HG03439 (cell line): ENCODE results near the gene NME3.

ENCODE experiments used
- ATAC-seq: cut with Tn5 transposase; IDR thresholded peaks from one replicate; pipeline ENCODE4 v1.9.1; 2021; ENCODE audit warnings: mild to moderate bottlenecking, moderate library complexity; ENCODE audit not compliant: unreplicated experiment

NME3 gene

GRCh38 chr16:1794221-1794871 lies 23.0 kb upstream of the NME3 start:
- ATAC-seq, result no peak

- ATAC-seq, result no peak
These were observed 22.4 kb upstream of the NME3 start, which contains the start of gene IGFALS for GRCh38 chr16:1793578-1794220. Gene IGFALS (minus strand): TSS chr16:1793705. CDS start chr16:1793652, 53 bp downstream.

GRCh38 chr16:1792836-1793577 lies 21.7 kb upstream of the NME3 start:
- no peak for ATAC-seq

GRCh38 chr16:1791943-1792812 lies 20.8 kb upstream of the NME3 start:
- no peak for ATAC-seq

DNA sequence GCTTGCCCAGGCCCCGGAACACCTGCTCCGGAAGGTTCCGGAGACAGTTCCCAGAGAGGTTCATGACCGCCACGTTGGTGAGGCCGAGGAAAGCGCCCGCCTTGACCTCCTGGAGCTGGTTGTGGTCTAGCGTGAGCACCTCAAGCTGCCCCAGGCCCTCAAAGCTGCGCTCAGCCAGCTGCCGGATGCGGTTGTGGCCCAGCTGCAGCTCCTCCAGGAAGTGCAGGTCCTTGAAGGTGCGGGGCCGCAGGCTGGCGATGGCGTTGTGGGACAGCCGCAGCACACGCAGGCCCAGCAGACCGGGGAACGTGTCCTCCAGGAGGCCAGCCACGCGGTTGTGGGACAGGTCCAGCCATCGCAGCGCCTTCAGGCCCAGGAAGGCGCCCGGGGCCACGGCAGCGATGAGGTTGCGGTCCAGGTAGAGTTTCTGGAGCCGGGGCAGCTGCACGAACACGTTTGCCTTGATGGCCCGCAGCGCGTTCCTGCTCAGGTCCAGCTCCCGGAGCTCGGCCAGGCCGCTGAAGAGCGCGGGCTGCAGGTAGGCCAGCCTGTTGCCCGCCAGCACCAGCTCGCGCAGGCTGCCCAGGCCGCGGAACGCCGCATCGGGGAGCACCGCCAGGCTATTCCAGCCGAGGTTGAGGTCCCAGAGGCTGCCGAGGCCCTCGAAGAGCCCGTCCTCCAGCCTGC lies 20.1 kb upstream of the NME3 start:
- no peak for ATAC-seq

DNA sequence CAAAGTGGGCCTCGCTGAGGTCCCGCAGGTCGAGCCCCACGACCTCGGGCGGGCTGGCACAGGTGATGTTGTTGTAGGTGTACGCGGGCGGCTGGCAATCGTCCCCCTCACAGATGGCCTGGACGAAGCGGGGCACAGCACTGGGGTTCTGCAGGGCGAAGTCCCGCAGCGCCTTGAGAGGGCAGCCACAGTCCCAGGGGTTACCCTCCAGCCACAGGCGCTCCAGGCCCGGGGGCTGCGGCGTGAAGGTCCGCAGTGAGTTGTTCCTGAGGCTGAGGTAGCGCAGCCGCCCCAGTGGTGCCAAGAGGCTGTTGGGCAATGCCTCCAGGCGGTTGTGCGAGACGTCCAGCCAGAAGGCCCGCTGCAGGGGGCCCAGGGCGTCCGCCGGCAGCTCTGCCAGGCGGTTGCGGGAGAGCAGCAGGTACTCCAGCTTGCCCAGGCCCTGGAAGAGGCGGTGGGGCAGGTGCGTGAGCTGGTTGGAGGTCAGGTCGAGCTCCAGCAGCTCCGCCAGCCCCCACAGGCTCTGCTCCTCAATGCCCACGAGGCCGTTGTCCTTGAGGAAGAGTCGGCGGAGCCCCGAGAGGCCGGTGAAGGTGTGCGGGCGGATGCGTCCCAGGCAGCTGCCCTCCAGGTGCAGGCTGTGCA lies 19.4 kb upstream of the NME3 start:
- ATAC-seq, result no peak

DNA sequence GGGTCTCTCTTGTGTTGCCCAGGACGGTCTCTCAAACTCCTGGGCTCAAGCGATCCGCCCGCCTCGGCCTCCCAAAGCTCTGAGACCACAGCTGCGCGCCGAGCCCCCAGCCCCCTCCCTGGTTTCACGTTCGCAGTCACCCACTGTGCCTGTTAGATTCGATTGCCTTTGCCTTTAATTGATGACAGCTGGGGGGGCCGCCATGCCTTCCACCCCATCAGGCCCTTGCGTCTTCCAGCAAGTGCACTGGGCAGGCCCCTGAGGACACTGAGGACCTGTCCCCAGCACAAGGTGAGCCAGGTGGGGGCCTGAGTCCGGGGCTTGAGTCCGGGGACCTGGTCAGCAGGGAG lies 18.9 kb upstream of the NME3 start:
- no peak for ATAC-seq

DNA sequence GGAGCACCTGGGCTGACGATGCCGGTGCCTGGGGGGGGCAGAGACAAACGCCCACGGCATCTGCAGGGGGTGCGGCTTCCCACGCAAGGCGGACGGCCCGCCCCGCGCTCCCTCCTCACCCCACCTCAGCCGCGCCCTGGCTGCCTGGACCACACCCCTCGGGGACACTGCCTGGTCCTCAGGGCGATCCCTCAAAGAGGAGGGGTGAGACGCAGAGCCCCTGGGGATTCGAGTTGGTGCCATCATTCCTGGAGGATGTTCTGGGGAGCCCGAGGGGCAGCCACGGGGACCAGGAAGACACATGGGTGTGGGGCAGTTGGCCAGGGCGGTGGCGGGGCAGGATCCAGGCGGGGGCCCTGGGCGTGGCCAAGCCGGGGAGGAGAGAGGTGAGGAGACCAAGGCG lies 18.3 kb upstream of the NME3 start:
- ATAC-seq, result no peak

DNA sequence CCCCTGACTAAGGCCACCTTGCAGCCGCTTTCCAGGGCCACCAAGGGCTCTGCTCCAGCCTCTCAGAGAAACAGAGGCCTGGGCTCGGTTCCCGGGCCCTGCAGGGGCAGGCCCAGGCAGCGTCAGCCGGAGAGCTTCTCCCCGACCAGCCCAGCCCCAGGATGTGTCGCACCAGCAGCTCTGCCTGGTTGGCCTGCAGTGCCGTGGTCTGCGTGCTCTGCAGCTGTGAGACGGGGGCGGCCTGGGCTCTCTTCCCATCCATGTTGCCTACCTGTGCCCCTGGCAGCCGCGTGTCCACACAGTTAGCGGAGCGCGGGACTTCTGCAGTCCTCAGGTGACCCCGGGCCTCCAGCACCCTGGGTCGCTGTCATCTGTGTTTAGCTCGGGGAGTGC lies 17.4 kb upstream of the NME3 start:
- ATAC-seq, result no peak

DNA sequence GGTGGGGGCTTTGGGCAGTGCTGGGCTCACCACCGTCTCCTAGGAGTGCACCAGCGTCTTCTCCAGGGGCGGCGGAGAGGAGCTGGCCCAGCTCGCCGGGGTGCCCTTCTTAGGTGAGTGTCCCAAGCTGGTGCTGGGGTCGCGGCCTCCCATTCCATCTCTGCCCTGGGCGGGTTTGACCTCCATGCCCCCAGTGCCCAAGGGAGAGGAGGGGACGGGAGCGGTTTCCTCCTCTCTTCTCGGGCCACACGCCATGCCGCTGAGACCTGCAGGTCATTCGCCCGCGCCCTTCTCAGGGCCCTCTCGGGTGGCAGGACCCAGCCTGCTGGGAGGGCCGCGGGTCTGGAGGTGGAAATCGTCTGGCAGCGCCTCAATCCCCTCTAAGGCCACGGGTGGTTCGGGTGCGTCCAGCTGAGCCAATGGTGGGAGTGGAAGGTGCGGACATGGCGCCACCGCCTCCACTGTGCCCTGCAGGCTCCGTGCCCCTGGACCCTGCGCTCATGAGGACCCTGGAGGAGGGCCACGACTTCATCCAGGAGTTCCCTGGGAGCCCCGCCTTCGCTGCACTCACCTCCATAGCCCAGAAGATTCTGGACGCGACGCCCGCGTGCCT lies 16.9 kb upstream of the NME3 start:
- no peak for ATAC-seq

DNA sequence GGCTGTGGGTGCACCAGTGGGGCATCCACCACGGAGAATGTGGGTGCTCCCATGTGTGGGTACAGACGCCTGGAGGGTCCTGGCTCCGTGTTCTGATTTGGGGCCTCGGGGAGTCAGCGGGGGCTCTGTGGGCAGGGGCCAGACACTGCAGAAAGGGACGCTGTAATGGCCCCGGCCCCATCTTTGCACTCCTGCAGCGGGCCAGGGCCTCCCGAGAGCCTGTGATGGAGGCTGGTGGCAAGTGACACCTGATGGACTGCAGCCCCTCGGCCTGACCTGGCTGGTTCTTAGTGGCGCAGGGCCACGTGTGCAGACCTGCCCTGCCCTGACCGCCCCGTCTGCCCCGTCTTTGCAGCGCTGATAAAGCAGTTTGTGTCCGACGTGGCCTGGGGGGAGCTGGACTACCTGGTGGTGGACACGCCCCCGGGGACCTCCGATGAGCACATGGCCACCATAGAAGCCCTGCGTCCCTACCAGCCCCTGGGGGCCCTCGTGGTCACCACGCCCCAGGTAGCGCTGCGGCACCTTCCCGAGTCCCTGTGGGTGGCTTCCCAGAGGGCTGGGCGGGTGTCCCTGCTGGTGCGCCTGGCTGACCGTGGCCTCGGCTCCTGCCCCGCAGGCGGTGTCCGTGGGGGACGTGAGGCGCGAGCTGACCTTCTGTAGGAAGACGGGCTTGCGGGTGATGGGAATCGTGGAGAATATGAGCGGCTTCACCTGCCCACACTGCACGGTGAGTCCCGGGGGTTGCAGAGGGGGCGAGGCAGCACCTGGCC lies 16.2 kb upstream of the NME3 start:
- no peak for ATAC-seq

GRCh38 chr16:1787056-1787321 lies 15.6 kb upstream of the NME3 start:
- ATAC-seq, result no peak

DNA sequence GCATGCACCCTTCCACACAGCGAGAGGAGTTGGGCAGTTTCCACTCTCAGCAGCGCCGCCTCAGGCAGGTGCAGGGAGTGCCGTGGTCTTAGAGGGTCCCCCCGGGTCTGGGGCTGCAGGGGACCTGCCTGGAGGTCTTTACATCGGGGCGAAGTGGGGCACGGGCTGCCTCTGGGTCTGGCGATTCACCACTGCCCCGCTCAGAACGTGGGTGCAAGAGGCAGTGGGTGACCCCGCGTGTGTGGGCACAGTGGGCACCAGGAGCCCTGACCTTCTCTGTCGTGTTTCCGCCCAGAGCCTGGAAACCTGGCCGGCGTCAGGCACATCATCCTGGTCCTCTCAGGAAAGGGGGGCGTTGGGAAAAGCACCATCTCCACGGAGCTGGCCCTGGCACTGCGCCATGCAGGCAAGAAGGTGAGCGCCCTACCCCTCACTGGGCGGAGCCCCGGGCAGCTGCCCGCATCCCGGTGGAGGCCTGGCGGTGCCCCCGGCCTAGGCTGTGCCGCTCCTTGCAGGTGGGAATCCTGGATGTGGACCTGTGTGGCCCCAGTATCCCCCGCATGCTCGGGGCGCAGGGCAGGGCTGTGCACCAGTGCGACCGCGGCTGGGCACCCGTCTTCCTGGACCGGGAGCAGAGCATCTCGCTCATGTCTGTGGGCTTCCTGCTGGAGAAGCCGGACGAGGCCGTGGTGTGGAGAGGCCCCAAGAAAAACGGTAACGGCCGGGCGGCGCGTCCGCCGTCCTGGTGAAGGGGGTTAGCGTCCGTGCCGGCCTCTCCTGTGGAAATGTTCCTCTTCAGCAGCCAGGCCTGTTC lies 15.1 kb upstream of the NME3 start:
- no peak for ATAC-seq

- ATAC-seq, result no peak
These were observed 14.5 kb upstream of the NME3 start for GRCh38 chr16:1785846-1786170.

DNA sequence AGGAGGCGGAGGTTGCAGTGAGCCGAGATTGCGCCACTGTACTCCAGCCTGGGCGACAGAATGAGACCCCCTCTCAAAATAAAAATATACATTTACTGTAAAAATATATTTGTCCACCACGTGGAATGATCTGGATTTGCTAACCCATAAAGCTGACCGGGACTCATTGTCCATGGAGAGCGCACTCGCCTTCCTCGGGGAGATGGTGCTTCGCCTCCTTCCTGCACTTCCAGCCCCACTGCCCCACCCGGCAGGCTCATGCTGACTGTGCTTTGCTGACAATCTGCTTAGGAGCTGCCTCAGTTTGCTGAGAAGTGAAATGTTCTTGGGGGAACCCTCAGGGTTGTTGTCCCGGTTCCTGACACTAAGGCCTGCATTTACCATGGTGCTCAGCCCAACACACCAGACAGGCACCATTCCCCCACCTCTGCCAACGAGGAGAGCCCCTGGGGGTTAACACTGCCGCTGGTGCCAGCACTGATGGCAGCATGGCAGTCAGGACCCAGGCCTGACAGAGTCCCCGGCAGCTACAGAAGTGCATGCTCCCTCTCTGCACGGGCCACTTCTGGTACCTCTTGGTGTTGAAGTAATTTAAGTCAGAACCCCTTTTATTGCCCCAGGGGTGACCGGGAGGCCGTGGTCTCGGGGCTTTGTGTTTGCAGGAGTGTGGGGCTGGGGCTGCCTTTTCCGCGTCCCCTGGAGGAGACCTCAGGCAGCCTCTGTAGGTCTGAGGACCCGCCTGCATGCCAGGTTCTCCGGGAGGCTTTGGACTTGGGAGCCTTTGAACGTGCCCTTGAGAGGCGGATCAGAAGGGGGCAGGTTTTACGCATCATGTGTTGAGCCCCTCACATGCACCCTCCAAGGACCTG lies 13.9 kb upstream of the NME3 start:
- ATAC-seq, result no peak

GRCh38 chr16:1782408-1783264 lies 11.3 kb upstream of the NME3 start, which contains the start of the genes NUBP2 and SPSB3:
Gene NUBP2 (plus strand): TSS chr16:1782960. CDS start chr16:1783021, 61 bp downstream.
Gene SPSB3 (minus strand): TSS chr16:1782571. CDS start chr16:1781483, 1,088 bp downstream.
- peak; percentile 82 for ATAC-seq
